GM18499 (cell line): ENCODE measurements around the gene DNER.
"Not testable (repeated sequence)": the region's sequence is repeated elsewhere in the genome, so short reads cannot be mapped to it uniquely, and the experiment has no call there.

Source experiments
- ATAC-seq: cut with Tn5 transposase; IDR thresholded peaks from one replicate; pipeline ENCODE4 v1.9.1; 2021; ENCODE audit warnings: moderate number of reproducible peaks; ENCODE audit not compliant: insufficient read depth, unreplicated experiment

Gene DNER

GRCh38 chr2:229519655-229520430, 194.5 kb downstream of the DNER start:
- peak; percentile 87 for ATAC-seq

GRCh38 chr2:229514273-229514895, 200.0 kb downstream of the DNER start:
- no peak for ATAC-seq

- no peak for ATAC-seq
Measured at GRCh38 chr2:229511524-229511923, 202.8 kb downstream of the DNER start.

- ATAC-seq, result not testable (repeated sequence)
Measured at GRCh38 chr2:229506699-229507098, 207.7 kb downstream of the DNER start.

DNA sequence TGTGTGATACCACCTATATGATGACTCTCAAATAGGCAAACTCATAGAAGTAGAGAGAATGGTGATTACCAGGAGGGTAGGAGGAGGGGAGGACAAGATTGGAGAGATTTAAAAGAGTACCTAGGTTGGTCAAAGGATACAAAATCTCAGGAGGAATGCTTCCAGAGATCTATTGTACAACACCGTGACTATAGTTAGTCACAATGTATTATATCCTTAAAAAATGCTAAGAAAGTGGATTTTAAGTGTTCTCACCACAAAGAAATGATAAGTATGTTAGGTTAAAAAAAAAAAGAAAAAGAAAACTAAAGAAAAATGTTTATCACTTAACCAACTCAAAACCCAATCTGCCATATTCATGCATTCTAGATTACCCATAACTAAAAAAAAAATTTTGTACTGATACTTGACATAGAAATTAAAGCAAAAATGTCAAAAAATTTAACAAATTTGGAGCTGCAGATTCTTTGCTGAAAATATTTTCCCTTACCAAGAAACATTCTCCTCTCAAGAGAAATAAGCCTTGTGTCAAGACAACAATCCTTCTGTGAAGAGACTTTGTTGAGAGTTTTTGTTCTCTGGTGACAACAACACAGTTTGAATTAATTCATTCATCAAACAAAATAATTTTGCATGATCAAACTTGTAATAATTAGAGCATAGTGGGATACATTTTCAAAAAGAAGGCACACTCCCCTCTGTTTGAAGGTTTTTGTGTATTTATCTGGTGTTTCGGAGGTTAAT, 213.1 kb downstream of the DNER start:
- no peak for ATAC-seq

DNA sequence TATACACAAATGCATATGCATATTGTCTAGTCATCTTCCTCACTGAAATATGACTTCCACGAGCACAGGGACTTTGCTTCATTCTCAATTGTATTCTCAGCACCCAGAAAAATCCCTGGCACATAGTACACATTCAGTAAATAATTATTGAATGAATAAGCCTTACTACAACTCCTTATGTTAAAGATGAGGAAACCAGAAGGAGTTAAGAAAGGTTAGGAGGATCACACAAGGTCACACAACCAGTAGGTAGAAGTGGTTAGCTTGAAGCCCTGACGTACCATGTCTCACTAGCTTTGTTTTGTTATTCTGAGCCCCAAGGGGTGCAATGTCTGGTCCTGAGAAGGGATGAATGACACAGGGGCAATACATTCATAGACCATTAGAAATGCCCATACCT, 222.3 kb downstream of the DNER start:
- ATAC-seq, result no peak

DNA sequence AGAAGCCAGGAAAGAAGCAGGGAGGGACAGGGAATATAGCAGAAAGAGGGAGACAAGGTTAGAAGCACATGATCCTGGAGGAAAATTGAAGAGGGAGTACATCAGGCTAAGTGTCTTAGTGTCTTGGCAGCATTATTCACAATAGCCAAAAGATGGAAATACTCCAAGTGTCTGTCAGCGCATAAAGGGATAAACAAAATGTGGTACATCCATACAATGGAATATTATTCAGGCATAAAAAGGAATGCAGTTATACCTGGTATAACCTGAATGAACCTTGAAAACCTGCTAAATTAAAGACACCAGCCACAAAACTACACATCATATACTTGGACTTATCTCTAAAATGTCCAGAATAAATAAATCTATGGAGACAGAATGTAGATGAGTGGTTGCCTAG, 224.2 kb downstream of the DNER start:
- ATAC-seq, result no peak

GRCh38 chr2:229489016-229489415, 225.3 kb downstream of the DNER start:
- ATAC-seq, result no peak

GRCh38 chr2:229488232-229488631, 226.1 kb downstream of the DNER start:
- ATAC-seq, result no peak

DNA sequence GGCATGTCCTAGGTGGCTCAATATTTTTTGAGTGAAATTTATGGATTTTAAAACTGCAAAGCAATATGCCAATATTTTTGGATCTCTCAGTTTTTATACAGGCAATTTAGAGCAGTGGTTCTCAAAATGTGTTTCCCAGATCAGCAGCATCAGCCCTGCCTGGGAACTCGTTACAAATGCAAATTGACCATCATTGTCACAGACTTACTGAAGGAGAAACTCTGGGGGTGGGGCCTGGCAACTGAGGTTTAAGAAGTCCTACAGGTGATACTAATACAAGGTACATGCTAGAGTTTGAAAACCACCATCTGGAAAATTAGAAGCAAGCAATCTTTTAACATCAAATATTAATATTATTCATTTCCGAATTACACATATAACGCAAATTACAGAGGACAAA, 227.7 kb downstream of the DNER start:
- ATAC-seq, result no peak

DNA sequence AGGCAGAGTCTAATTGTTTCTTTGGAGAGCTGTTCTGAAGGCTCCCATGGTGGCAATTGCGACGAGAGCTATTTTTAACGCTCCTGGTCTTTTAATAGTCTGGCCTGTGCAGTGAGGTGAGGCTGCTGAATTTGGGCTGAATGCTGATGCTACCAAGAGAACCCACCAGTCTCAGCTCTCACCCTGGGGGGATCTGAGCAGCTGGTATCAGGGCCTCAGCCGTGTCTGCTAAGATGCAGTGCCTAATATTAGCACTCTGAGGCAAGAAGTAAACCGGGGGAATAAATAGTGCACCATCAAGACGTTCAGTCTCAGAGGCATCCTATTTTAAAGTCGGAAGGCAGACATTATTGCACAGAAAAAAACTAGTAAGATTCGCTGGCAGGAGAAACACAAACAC, 228.5 kb downstream of the DNER start:
- no peak for ATAC-seq

DNA sequence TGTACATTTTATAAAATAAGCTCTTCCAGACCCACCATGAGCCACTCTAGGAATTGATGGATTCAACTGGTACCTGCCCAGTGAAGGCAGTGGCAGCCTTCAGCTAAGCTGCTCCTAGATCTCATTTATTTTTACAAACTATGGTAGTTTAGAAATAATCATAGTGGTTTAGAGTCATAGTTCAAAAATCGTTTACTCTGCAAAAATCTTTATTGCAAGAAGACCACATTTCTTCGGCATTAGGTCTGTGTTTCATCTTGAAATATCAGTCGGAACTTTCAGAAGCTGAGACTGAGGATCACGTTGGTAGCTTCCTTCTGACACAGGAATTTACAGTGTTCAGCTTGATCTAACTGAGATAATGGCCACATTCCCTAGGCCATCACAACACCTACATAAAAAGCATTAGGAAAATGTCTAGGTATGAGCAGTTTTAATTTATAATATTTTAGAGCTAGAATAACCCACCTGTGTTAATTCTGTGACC, 237.0 kb downstream of the DNER start:
- ATAC-seq, result no peak

- ATAC-seq, result no peak
Measured at GRCh38 chr2:229475778-229476177, 238.6 kb downstream of the DNER start.

DNA sequence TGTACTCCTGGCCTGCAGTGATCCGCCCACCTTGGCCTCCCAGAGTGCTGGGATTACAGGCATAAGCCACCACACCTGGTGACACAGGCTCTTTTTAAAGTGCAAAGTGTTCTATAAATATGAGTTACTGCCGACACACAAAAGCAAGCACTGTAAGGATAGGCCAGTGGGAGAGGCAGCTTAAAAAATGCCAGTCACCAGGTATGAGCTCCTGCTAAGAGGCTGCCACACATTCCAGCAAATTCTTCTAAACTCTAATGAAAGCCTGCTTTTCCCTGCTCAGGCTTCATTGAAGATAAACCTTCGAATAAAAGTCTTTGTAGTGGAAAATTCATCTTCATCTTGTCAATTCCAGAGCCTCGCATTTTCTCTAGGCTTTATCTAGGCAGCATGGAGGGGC, 240.2 kb downstream of the DNER start:
- no peak for ATAC-seq

DNA sequence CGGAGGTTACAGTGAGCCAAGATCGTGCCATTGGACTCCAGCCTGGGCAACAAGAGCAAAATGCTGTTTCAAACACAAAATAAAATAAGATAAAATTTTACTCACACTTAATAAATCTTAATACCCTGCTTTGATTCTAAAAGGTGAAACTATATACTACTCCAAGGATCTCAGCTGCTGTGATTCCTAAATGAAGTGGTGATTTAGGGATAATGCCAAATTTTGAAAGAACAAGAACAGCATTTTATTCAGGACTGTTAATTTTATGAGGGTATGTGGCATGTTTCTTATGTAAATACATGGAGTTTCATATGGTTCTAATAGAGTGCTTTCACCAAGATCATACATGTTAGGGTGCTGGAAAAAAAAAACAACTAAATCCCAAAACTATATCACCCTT, 243.6 kb downstream of the DNER start:
- ATAC-seq, result no peak

DNA sequence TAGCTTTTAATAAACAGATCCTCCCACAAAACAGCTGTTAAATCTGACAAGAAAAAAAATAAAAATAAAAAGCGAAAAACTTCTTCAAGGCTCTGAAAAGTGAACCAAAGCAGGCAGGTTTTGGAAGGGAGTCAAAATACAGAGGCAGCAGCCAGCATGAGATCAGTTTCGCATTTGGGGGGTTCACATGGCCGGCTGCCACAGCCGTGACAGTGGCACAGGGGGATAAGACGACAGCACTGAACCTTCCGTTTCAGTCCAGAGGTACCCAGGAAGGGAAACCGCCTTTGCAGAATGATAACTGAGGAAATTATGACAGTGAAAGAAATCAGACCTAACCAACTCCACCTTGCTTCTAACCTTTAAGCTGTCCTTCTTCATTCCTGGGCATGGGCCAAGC, 246.6 kb downstream of the DNER start:
- no peak for ATAC-seq

DNA sequence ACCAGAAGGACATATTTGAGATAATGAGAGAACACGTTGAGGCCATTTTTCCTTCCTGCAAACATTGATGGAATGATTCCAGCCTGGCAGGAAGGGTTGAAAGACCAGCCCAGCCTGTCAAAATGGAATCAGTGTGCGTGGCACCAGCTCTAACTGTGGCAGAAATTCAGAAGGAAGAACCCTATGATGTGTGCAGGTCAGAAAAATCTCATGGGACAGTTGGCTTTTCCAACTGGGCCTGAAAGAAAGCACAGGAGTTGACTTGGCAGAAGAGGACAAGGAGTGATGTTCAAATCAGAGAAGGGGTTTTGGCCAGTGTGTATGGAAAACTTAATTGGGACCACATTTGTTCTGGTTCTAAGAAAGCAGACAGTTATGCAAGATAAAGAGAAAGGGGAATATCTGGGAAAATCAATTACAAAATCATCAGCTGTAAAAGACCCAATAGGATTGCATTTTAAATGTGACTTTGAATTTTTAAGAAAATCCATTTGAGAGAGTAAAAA, 250.5 kb downstream of the DNER start:
- no peak for ATAC-seq

DNA sequence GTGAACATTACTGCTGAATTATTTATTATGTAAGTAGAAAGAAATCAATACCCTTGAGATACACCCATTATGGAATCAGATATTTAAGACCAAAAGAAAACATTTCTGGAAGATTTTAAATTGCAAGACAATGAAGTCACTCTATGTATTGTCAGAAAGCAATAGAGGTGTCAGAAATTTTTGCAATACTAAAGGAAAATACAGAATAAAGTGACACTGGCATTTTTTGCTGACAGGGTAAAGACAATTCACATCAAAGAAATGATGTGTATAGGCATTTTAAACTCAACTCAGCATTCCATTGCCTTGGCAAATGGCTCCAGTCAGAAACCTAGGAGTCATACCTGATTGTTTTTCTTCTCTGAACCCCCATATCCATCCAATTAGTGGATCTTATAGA, 252.2 kb downstream of the DNER start:
- no peak for ATAC-seq

DNA sequence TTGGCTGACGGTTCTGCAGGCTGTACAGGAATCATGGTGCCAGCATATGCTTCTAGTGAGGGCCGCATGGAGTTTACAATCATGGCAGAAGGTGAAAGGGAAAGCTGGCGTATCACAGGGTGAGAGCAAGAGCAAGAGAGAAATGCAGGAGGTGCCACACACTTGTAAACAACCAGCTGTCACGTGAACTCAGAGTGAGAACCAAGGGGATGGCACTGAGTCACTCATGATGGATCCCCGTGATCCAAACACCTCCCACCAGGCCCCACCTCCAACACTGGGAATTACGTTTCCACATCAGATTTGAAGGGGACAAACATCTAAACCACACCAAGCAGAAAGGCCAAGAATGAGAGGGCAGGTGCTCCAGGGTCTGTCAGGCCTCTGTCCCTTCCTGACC, 258.3 kb downstream of the DNER start:
- no peak for ATAC-seq

GRCh38 chr2:229454934-229455631, 259.3 kb downstream of the DNER start:
- ATAC-seq, result no peak
